ENCODE results near the gene R3HDM2.

DNA sequence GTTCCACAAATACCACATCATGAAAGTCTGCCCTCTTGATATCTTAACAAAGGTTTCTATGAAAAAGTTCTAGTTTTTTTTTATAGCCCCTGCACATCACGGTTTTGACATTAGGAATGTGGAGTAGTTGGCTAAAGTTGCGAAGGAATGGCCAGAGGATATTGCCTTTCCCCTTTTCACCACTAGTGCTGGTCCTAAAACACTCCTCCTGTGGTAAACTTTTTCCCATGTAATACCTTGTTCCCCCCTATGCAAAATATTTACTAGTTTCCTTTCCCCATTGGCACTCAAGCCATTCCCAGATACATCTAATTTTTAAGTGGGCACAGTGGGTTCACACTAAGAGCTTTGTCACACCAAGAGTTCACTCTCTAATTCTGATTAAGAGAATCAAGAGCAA, 33.4 kb downstream of the R3HDM2 start:
- TF ChIP-seq, protein P1, sequence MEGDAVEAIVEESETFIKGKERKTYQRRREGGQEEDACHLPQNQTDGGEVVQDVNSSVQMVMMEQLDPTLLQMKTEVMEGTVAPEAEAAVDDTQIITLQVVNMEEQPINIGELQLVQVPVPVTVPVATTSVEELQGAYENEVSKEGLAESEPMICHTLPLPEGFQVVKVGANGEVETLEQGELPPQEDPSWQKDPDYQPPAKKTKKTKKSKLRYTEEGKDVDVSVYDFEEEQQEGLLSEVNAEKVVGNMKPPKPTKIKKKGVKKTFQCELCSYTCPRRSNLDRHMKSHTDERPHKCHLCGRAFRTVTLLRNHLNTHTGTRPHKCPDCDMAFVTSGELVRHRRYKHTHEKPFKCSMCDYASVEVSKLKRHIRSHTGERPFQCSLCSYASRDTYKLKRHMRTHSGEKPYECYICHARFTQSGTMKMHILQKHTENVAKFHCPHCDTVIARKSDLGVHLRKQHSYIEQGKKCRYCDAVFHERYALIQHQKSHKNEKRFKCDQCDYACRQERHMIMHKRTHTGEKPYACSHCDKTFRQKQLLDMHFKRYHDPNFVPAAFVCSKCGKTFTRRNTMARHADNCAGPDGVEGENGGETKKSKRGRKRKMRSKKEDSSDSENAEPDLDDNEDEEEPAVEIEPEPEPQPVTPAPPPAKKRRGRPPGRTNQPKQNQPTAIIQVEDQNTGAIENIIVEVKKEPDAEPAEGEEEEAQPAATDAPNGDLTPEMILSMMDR (IDR thresholded peaks at IDR 0.05) = no peak
- TF ChIP-seq POLR2A (IDR thresholded peaks at IDR 0.05; ENCODE audit: low read depth) (no peak), EP300 (IDR thresholded peaks at IDR 0.05) (no peak), POLR2AphosphoS5 (IDR thresholded peaks at IDR 0.05) (no peak)

All from esophagus muscularis mucosa (tissue), 4 donors.